ENCODE data around the gene CEP63.

GRCh38 chr3:134477938-134478337 lies 7.9 kb upstream of the CEP63 start:
- TF ChIP-seq POLR2A (IDR thresholded peaks at IDR 0.05; ENCODE audit: low read depth) (no peak), CTCF (IDR thresholded peaks at IDR 0.05) (no peak), EP300 (IDR thresholded peaks at IDR 0.05) (no peak), POLR2AphosphoS5 (IDR thresholded peaks at IDR 0.05) (no peak)
